Hematopoietic multipotent progenitor cell (in vitro differentiated cells): ENCODE results near the gene SIN3A. TPM values are rescaled to one million over a fixed set of nuclear protein-coding genes. Genes with fewer than 3 reads are reported as not detected.
"Not testable (repeated sequence)": the region's sequence is repeated elsewhere in the genome, so short reads cannot be mapped to it uniquely, and the experiment has no call there.

Experiments used
- DNase-seq, 3 donors: peaks; one replicate each; pipeline ENCODE4 v3.0.0-alpha.2; 2011 to 2015; ENCODE audit warnings: low read depth in 2 of 3, low spot score in 2 of 3
- total RNA-seq: library from RNA; depleted of rRNA; stranded (reverse); fragments of >200 nt; gene quantifications from one replicate; pipeline ENCODE4 v1.2.3, GENCODE V29; 2012

Gene SIN3A
- total RNA-seq, 1 donor: 71.4 TPM

DNA sequence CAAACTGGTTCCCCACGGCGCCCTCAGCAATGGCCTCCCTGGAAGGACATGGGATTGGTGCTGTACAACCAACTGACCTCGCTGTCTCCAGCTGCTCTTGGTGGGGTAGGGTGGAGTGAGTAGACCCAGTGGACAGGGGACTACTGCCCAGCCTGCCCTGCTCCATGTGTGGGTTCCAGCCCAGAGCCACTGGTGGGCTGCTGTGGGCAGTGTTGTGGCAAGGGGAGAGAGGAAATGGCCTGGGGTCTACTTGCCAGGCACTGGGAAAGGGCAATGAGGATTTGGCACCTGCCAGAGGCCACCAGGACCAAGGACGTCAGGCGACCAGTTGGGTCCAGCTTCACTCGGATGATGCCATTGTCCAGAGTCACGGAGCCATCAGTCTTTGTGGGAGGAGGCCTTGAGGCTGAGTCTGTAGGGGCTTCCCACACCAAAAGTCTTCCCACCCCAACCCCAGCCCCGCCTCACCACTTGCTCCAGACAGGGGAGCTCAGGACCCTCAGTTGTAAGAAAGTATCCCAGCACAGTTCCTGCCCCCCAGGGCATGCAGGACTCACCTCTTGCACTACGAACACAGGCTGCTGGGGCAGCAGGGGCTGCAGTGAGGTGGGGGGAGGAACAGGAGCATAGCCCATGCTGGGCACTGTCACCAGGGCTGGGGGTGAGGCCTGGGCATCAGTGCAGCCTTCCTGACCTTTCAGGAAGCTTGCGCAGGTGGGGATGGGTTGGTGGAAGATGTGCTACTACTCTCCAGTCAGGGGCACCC is 92.5 kb downstream of the SIN3A start:
- no peak for DNase-seq

DNA sequence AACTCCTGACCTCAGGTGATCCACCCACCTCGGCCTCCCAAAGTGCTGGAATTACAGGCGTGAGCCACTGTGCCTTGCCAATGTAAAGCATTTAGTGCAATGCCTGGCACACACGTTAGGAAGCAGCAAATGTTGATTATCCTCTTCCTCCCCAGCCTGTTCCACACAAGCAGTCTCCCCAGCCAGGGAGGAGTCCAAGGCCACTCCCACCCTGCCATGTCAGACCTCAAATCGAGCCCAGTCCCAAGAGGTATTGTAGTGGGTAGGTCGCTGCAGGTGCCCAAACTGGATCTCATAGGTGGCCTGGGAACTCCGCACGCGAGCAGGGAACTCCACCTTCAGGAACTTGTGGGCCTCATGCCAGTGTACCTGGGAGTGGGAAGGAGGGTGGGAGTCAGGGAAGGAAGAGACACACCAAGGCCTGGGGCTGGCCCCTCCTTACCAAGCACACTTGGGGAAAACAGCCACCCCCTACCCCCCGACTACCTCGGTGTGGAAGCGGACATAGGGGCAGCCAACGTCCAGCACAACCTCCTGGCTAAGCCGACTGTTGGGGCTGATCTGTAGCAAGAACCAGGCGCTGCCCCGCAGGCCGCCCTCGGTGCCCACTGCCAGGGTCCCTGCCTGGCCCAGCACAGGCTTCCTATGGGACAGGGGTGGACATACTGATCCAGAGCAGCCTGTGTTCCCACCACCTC is 93.4 kb downstream of the SIN3A start:
- no peak for DNase-seq

DNA sequence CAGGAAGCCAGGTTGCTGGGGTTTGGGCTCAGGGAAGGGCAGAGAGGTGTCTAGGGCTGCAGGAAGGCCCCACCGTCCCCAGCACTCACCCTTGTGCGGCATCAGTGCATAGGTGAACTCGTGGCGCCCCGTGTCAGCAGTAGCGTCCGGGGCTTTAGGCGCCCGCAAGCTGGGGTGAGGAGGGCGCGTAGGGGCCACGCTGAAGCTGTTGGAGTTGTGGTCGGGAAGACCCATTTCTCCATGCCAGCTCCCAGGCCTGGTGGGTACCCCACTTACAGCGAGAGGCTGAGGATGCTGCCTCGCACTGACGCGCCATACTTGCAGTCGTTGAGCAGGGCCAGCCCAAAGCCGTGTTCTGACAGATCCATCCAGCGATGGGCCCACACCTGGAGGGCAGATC is 95.0 kb downstream of the SIN3A start:
- no peak for DNase-seq

DNA sequence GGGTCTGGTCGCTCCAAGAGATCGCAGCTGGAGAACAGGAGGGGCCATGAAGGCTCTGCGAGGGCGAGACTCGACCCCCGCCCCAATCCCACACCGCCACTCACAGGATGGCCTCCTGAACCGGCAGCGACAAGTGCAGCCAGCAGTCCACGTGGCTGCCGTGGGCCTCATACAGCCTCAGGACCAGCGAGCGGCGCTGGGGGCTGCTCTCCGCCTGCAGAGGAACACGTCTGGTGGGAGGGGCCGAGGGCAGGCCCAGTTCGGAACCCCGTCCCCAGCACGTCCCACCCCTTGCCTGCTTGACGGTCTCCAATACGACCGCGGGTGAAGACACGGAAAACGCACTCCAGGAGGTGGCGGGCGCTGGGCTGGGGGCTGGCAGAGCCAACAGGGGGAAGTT is 95.5 kb downstream of the SIN3A start:
- no peak for DNase-seq

DNA sequence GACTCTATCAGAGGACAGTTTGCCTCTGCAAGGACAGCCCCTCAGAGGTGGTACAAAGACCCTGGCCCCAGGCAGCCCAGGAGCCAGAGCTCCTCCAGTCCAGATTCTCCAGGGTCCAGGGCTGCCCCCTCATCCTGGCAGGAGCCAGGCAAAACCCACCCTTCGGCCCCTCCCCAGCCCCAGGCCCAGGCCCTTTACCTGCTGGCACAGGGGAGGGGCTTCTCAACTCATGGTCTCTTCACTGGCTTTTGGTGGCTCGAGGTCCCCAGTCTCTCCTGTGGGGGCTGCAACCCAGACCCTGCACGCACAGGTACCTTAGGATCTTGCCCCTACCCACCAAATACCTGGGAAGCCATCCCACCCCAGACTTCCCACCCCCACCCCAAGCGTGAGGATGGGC is 96.1 kb downstream of the SIN3A start:
- DNase-seq: no peak

DNA sequence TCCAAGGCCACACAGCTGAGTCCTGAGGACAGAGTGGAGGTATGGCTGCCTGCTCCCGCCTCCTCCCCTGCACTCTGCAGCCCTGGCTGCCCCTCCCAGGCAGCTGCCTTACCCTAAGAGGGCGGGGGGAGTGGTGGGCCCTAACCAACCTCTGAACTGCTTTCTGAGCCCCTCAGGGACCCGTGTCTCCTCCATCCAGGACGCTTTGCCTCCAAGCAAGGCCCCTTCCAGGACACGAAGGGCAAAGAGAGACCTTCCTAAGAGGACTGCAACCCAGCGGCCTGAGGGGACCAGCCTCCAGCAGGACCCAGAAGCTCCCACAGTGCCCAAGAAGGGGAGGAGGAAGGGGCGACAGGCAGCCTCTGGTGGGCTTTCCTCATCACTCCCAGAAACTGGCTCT is 97.0 kb downstream of the SIN3A start:
- no peak for DNase-seq

DNA sequence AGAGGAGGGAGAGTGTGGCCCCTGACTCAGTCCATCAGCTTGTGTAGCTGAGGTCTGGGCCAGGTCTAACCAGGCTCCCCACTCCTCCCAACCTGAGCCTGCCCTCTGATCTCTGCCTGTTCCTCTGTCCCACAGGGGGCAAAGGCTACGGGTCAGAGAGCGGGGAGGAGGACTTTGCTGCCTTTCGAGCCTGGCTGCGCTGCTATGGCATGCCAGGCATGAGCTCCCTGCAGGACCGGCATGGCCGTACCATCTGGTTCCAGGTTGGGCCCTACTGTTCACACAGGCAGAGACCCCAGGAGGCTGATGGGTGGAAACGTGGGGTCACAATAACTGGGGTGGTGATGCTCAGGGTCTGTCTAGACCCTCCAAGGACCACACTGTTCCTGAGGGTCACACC is 97.9 kb downstream of the SIN3A start:
- no peak for DNase-seq

DNA sequence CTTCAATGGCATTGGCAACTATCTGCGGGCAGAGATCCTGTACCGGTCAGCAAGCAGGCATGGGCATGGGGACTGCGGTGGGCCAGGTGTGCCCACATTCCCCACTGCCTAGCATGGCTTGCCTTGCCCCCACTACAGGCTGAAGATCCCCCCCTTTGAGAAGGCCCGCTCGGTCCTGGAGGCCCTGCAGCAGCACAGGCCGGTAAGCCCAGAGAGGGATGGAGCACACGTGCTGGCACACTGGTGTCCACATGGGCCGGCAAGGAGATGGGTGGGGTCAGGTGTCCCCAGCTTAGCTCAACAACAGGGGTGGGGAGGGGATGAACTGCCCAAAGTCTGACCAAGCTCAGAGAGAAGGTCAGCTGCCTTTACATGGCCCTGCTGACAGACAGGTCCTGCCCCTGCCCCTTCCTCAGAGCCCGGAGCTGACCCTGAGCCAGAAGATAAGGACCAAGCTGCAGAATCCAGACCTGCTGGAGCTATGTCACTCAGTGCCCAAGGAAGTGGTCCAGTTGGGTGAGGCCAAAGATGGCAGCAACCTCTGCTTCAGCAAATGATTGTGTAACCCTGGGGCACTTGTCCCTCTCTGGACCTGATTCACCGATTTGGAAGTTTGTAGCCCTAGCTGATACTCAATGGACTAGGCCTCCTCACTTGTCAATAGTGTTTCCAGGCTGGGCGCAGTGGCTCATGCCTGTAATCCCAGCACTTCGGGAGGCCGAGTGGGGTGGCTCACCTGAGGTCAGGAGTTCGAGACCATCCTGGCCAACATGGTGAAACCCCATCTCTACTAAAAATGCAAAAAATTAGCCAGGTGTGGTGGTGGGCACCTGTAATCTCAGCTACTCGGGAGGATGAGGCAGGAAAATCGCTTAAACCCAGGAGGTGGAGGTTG is 99.1 kb downstream of the SIN3A start:
- DNase-seq: no peak

DNA sequence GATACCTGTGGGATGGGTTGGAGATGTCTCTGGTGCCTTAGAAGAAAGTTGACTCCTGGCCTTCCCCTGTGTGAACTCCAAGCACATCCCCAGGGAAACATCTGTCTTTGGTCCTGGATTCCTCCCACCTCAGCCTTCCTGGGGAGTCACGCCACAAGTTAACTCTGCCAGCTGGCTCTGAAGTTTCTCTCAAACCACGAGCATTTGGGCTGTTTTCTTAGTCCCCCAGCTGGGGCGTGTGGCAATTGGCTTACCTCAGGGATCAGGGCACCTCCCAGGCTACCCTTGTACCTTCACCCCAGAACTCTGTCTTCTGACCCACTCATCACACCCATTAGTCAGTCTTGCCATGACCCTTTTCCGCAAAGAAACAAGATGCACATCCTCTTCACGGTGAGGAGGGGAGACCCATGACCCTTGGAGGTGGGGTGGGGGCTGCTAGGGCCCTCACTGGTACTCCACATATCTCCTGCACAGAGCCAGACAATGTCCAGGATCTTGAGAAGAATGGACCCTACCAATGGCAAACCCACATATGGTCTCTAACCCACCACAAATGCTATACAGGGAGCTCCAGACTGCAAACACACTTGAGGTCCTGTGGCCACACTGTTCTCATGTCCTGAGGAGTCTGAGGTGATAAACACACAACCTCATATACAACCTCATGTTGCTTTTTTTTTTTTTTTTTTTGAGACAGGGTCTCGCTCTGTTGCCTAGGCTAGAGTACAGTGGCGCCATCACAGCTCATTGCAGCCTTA is 100.7 kb downstream of the SIN3A start:
- DNase-seq: no peak

DNA sequence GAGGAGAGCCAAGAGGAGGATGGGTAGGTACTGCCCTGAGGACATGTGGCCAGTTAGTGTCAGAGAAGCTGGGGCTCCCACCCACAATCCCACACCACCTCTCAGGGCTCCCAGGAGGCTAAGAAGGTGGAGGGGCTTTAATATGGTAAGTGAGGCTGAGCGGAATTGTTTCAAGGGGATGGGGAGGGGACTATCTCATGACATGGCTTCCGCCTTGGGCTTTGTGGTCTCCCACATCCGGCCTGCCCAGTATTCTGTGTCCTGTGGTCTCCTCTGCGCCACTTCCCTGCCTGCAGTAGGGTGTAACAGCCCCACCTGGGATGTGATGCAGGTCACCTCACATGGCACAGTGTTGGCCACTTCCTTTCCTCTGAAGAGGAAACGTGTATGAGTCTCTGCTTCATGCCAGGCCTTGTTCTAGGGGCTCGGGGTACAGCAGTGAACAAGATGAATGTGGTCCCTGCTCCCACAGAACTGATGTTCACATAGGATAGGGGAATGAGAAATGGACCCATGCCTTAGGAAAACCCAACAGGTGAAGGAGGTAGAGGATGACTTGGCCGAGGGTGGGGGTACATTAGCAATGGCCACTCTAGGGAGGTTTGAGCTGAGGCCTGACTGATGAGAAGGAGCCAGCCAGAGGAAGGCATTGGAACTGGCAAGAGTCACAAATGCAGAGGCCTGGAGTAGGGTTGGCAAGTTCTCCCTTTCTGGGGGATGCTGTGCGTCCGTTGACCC is 101.5 kb downstream of the SIN3A start:
- peak in 2 of 3 donors; percentile 89 to 95 for DNase-seq

DNA sequence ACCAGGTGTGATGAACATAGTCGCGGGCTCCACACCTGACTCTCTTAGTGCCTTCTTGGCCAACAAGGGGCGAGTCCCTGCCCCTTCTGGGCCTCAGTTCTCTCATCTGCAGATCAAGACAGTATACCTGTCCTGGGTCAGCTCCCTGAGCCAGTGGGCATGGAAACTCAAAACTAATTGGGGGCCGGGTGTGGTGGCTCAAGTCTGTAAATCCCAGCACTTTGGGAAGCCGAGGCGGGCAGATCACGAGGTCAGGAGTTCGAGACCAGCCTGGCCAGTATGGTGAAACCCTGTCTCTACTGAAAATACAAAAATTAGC is 102.2 kb downstream of the SIN3A start:
- not testable (repeated sequence) for DNase-seq

DNA sequence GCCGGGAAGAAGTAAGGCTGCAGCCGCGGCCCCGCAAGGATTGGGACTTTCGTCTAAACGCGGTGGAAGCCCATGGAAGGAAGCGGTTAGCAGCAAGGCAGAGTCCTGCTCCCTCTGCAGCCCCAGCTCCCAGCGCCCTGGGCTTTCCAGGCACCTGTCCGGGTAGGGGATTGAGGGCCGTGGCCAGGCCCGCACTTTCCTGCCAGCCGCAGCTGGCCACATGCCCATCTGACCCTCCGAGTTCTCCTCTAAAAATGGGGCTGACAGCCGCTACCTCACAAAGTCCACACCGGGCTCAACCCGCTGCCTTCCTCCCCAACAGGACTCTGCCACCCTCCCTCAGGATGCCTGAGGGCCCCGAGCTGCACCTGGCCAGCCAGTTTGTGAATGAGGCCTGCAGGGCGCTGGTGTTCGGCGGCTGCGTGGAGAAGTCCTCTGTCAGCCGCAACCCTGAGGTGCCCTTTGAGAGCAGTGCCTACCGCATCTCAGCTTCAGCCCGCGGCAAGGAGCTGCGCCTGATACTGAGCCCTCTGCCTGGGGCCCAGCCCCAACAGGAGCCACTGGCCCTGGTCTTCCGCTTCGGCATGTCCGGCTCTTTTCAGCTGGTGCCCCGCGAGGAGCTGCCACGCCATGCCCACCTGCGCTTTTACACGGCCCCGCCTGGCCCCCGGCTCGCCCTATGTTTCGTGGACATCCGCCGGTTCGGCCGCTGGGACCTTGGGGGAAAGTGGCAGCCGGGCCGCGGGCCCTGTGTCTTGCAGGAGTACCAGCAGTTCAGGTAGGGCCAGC is 102.7 kb downstream of the SIN3A start:
- no peak for DNase-seq

DNA sequence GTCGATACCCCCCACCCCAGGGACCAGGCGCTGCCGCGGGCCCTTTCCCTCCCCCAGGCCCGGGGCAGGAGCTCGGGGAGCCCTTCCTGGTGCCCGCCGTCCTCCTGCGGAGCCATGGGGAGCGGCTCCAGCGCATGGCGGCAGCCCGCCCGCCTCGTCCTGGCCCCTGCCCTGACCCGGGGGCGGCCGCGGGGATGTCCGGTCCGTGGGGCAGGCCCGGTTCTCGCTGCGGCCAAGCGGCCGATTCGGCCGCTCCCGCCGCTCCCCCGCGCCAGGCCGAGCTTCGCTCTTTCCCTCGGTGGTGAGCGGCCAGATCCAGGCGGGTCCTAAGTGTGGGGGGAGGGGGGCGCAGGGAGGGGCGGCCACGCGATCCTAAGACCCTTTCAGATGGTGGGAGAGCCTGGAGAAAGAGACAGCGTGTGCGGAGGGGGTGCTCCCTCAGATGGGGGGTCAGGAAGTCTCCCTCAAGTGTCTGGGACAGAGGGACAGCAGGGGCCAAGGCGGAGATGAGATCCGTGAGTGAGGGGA is 103.4 kb downstream of the SIN3A start:
- no peak for DNase-seq

DNA sequence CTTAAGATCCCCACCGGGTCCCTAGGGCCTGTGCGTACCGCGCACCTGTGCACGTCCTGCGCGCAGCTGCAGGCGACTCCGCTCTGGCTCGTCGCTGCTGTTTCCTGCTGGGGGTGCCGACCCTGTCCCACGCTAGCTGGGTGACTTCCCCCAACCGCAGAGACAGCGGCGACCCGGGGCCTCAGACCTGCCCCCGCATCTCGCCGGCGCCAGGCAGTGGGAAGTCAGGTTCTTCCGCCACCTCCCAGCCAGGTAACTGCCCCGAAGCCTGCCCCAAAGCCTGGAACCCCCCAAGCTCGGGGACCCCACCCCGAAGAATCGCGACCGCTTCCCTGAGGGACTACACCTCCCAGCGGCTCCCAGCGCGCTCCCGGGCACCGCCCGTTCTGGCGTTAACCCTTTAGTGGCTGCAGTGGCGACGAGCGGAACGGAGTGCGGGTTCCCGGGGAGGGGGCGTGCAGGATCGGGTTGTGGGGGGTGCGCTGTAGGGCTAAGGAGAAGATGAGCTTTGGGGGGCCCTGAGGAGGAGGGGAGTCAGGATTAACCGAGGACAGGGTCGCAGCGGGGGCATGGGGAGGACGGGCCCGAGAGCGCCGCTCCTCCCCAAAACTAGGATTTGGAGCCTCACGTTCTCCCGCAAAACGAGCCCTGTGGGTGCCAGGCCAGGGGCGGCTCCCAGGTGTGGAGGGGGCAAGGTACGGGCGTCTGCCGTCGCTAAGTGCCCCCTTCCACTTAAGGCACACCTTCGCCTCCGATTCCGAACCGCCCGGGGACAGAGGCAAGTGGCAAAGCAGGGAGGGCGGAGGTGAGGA is 104.1 kb downstream of the SIN3A start:
- peak in 2 of 3 donors; percentile 66 to 70 for DNase-seq

DNA sequence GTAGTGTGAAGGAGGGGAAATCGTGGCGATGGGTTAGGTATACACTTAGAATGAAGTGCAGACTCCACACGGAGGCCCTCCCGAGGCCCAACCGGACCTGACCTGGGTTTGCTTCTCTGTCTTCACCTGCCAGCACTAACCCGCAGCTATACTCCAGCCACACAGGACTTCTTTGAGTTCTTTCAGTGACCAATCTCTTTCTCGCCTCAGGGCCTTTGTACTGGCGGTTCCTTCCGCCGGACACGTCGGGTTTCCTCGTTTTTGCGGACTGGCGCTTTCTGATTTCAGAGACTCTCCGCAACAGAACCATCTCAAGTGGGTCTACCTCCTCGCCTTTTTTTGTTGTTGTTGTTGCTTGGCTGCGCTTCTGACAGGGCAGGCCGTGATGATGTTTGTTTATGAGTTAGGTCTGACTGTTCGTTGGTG is 104.7 kb downstream of the SIN3A start, which contains the start of gene NEIL1:
Gene NEIL1, plus strand, starts transcription at position 244 of the 426 bp plus-strand sequence. CDS start 1,867 bp downstream, outside the sequence.
- no peak for DNase-seq

DNA sequence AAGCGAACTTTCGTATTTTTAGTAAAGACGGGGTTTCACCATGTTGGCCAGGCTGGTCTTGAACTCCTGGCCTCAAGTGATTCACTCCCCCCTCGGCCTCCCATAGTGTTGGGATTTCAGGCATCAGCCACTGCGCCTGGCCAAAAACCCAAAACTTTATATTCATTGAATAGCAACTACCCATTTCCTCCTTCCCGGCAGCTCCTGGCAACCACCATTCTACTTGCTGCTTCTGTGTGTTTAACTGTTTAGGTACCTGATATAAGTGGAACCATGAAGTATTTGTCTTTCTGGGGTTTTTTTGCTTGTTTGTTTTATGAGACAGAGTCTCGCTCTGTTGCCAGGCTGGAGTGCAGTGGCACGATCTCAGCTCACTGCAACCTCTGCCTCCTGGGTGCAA is 107.5 kb downstream of the SIN3A start:
- DNase-seq: peak in 1 of 3 donors; percentile 17

DNA sequence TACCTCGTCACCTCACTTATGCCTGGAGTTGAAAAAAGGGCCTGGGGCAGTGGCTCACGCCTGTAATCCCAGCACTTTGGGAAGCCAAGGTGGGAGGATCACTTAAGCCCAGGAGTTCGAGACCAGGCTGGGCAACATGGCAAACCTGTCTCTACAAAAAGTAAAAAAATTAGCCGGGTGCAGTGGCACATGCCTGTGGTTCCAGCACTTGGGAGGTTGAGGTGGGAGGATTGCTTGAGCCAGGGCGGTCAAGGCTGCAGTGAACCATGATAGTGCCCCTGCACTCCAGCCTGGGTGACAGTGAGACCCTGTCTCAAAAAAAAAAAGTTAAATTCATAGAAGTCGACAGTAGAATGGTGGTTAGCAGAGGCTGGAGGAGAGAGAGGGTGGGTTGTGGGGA is 109.3 kb downstream of the SIN3A start:
- no peak for DNase-seq
